MM.1S (cell line): ENCODE measurements around the gene GNAT1.

Source experiments
- DNase-seq: peaks from one replicate; pipeline ENCODE4 v3.0.0-alpha.2; 2015
- H2AFZ ChIP-seq: fragments of 300-600 bp; sonication (generic); 2 replicates; pipeline ENCODE4 v1.6.0; 2016; ENCODE audit warnings: antibody characterized with exemption, low read length
- H3F3A ChIP-seq: fragments of 300-600 bp; sonication (generic); 2 replicates; pipeline ENCODE4 v1.6.1; 2016; ENCODE audit warnings: mild to moderate bottlenecking, antibody characterized with exemption, low read length, moderate library complexity, mixed read lengths; ENCODE audit not compliant: insufficient read depth
- H3K27ac ChIP-seq: fragments of 300-600 bp; sonication (generic); 2 replicates; pipeline ENCODE4 v1.5.1; 2016; ENCODE audit warnings: mild to moderate bottlenecking, low read length
- H3K27me3 ChIP-seq: fragments of 300-600 bp; sonication (generic); replicated peaks from 2 replicates; pipeline ENCODE4 v1.6.0; 2016; ENCODE audit warnings: low read length; ENCODE audit not compliant: insufficient read depth
- H3K36me3 ChIP-seq: fragments of 300-600 bp; sonication (generic); replicated peaks from 2 replicates; pipeline ENCODE4 v1.6.1; 2016; ENCODE audit warnings: mild to moderate bottlenecking, low read length, mixed read lengths; ENCODE audit not compliant: insufficient read depth
- H3K4me1 ChIP-seq: fragments of 300-600 bp; sonication (generic); 2 replicates; pipeline ENCODE4 v1.6.1; 2016; ENCODE audit warnings: low read length, mixed read lengths
- H3K4me2 ChIP-seq: fragments of 300-600 bp; sonication (generic); 2 replicates; pipeline ENCODE4 v1.6.0; 2016; ENCODE audit warnings: low read depth, low read length
- H3K4me3 ChIP-seq: fragments of 300-600 bp; sonication (generic); 2 replicates; pipeline ENCODE4 v1.5.1; 2016; ENCODE audit warnings: low read length, mixed read lengths
- H3K79me2 ChIP-seq: fragments of 300-600 bp; sonication (generic); 2 replicates; pipeline ENCODE4 v1.6.1; 2016; ENCODE audit warnings: mixed run types, low read length, mixed read lengths
- H3K9ac ChIP-seq: fragments of 300-600 bp; sonication (generic); 2 replicates; pipeline ENCODE4 v1.6.1; 2016; ENCODE audit warnings: low read length, mixed read lengths
- H3K9me2 ChIP-seq: fragments of 300-600 bp; sonication (generic); replicated peaks from 2 replicates; pipeline ENCODE4 v1.6.1; 2016; ENCODE audit warnings: mild to moderate bottlenecking, low read length, mixed read lengths; ENCODE audit not compliant: insufficient read depth
- H3K9me3 ChIP-seq: fragments of 300-600 bp; sonication (generic); replicated peaks from 2 replicates; pipeline ENCODE4 v1.6.1; 2016; ENCODE audit warnings: mild to moderate bottlenecking, low read length, mixed read lengths; ENCODE audit not compliant: insufficient read depth
- H4K20me1 ChIP-seq: fragments of 300-600 bp; sonication (generic); 2 replicates; pipeline ENCODE4 v1.6.1; 2016; ENCODE audit warnings: mild to moderate bottlenecking, low read length, moderate library complexity, mixed read lengths; ENCODE audit not compliant: insufficient read depth
- EZH2 ChIP-seq: fragments of 300-600 bp; sonication (generic); optimal IDR thresholded peaks from 2 replicates; pipeline ENCODE3; 2017; ENCODE audit warnings: low read depth, mild to moderate bottlenecking, antibody characterized with exemption, low read length, mixed read lengths
- EZH2phosphoT487 ChIP-seq: fragments of 300-600 bp; sonication (generic); IDR thresholded peaks from 2 replicates; pipeline ENCODE4 v1.6.1; 2018; ENCODE audit warnings: antibody characterized with exemption, low read length
- TF ChIP-seq, protein P1 (sequence below): fragments of 300-600 bp; sonication (generic); IDR thresholded peaks from 2 replicates; pipeline ENCODE4 v1.5.1; 2016; ENCODE audit warnings: antibody characterized with exemption, low read length, mixed read lengths

Gene GNAT1

DNA sequence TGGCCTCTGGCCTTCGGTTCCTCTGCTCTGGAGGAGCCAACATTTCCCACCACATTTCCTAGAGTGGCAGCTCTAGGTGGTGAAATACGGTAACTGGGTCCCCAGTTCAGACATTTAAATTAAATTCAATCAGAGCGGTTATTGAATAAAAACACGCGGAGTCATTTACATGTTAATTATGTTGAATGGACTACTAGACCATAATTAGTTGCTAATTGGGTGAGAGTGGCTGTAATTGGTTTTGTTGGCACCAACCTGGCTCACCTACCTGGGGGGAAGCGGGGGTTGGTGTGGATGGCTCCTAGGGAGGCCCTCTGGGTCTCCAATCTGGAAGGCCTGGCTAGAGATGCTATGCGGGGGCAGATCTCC lies 23.6 kb upstream of the GNAT1 start:
- DNase-seq = no peak
- no peaks in the 10 kb centered on the region for H3K9me2 ChIP-seq
- no peaks in the 10 kb centered on the region for H3K36me3 ChIP-seq
- TF ChIP-seq EZH2phosphoT487 (no peak), EZH2 (no peak)
- TF ChIP-seq, protein P1, sequence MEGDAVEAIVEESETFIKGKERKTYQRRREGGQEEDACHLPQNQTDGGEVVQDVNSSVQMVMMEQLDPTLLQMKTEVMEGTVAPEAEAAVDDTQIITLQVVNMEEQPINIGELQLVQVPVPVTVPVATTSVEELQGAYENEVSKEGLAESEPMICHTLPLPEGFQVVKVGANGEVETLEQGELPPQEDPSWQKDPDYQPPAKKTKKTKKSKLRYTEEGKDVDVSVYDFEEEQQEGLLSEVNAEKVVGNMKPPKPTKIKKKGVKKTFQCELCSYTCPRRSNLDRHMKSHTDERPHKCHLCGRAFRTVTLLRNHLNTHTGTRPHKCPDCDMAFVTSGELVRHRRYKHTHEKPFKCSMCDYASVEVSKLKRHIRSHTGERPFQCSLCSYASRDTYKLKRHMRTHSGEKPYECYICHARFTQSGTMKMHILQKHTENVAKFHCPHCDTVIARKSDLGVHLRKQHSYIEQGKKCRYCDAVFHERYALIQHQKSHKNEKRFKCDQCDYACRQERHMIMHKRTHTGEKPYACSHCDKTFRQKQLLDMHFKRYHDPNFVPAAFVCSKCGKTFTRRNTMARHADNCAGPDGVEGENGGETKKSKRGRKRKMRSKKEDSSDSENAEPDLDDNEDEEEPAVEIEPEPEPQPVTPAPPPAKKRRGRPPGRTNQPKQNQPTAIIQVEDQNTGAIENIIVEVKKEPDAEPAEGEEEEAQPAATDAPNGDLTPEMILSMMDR = no peak
- H3K4me1 ChIP-seq = no peaks in the 10 kb centered on the region
- H3K9ac ChIP-seq = no peak overlapping the region
- no peaks in the 10 kb centered on the region for H3K9me3 ChIP-seq
- H3K27ac ChIP-seq = no peak overlapping the region
- no peak overlapping the region for H3K4me3 ChIP-seq
- H3K79me2 ChIP-seq = no peaks in the 10 kb centered on the region
- H4K20me1 ChIP-seq = no peaks in the 10 kb centered on the region
- H3F3A ChIP-seq = no peaks in the 10 kb centered on the region
- no peak overlapping the region for H3K4me2 ChIP-seq
- peaks cover 71% of the 10 kb centered on the region for H3K27me3 ChIP-seq
- H2AFZ ChIP-seq = no peak overlapping the region

DNA sequence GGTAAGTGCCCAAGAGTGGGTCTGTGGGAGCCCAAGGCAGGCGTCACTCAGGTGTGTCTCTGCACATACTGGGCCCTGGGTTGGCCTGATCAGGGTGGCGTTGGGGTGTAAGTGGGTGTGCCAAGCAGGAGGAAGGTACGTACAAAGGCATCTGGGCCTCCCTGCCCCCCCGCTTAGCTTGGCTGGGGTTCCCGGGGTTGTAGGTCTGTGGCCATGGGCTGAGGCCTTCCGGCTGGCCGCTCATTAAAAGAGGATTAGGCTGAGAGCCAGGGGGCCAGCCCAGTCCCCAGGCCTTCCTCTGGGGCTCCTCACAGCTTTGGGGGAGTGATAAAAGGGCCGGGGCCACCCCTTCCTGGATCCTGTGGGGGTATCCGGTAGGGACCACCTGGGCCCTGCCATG lies 23.0 kb upstream of the GNAT1 start:
- H3K9me3 ChIP-seq = no peaks in the 10 kb centered on the region
- H2AFZ ChIP-seq = no peak overlapping the region
- no peaks in the 10 kb centered on the region for H4K20me1 ChIP-seq
- H3K27me3 ChIP-seq = peaks cover 68% of the 10 kb centered on the region
- no peaks in the 10 kb centered on the region for H3F3A ChIP-seq
- TF ChIP-seq, protein P1 = no peak
- TF ChIP-seq EZH2 (no peak), EZH2phosphoT487 (no peak)
- no peak for DNase-seq
- no peak overlapping the region for H3K4me3 ChIP-seq
- no peaks in the 10 kb centered on the region for H3K4me1 ChIP-seq
- no peaks in the 10 kb centered on the region for H3K79me2 ChIP-seq
- H3K4me2 ChIP-seq = no peak overlapping the region
- H3K9me2 ChIP-seq = no peaks in the 10 kb centered on the region
- H3K27ac ChIP-seq = no peak overlapping the region
- H3K9ac ChIP-seq = no peak overlapping the region
- H3K36me3 ChIP-seq = no peaks in the 10 kb centered on the region

DNA sequence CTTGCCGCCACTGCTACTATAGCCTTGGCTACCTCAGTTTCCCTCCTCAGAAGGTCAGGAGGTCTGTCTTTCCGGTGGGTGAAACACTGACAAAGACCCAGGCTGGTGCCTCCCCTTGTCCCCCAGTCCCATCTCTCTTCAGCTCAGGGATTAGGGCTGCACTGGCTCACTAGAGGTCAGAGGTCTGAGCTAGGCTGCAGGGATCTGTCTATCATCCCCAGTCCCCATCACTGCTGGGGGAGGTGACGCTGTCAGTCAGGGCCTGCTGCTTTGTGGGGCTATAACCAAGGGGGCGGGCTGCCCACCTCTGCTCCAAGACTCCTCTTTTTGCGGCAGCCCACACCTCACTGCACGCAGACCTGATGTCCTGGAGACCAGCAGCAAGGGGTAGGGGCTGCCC lies 22.6 kb upstream of the GNAT1 start:
- Histone ChIP-seq H2AFZ (no peak overlapping the region), H3K4me2 (no peak overlapping the region), H3K27me3 (peaks cover 64% of the 10 kb centered on the region), H3K4me3 (no peak overlapping the region), H3F3A (no peaks in the 10 kb centered on the region), H3K9me2 (no peaks in the 10 kb centered on the region), H3K9me3 (no peaks in the 10 kb centered on the region), H3K36me3 (no peaks in the 10 kb centered on the region), H3K9ac (no peak overlapping the region), H4K20me1 (no peaks in the 10 kb centered on the region), H3K4me1 (no peaks in the 10 kb centered on the region), H3K79me2 (no peaks in the 10 kb centered on the region), H3K27ac (no peak overlapping the region)
- DNase-seq = no peak
- TF ChIP-seq EZH2phosphoT487 (no peak), EZH2 (no peak)
- TF ChIP-seq, protein P1 = no peak
